Mononuclear cell (primary cell): Measurements from ENCODE around the gene VGLL2. TPM values are rescaled to one million over a fixed set of nuclear protein-coding genes. Genes with fewer than 3 reads are reported as not detected.
"Not testable (repeated sequence)": the region's sequence is repeated elsewhere in the genome, so short reads cannot be mapped to it uniquely, and the experiment has no call there.

Experiments used
- H3K27me3 ChIP-seq: 2 replicates; pipeline ENCODE4 v1.6.0; 2011; ENCODE audit warnings: low read length, control low read depth; ENCODE audit not compliant: insufficient read depth
- H3K4me1 ChIP-seq: 2 replicates; pipeline ENCODE4 v1.5.1; 2011; ENCODE audit warnings: mild to moderate bottlenecking, low read length, control low read depth; ENCODE audit not compliant: insufficient read depth
- H3K4me3 ChIP-seq: 2 replicates; pipeline ENCODE4 v1.5.1; 2011; ENCODE audit warnings: mild to moderate bottlenecking, low read length, moderate library complexity
- H3K9me3 ChIP-seq: 2 replicates; pipeline ENCODE4 v1.5.1; 2011; ENCODE audit warnings: low read depth, mild to moderate bottlenecking, control low read depth, low read length
- total RNA-seq: library from RNA; depleted of rRNA; stranded (reverse); fragments of >200 nt; gene quantifications from one replicate; pipeline ENCODE4 v1.2.3, GENCODE V29; 2012

VGLL2 gene
- 0.10 TPM for total RNA-seq

GRCh38 chr6:117265410-117266256 is at the start of gene VGLL2:
Gene VGLL2 (plus strand): TSS chr6:117265558. CDS start chr6:117265764, 206 bp downstream.
- Histone ChIP-seq H3K9me3 (no peaks in the 10 kb centered on the region), H3K27me3 (peaks cover 90% of the 10 kb centered on the region), H3K4me1 (no peaks in the 10 kb centered on the region), H3K4me3 (no peak within 1 kb of the TSS)

- H3K4me3 ChIP-seq = no peak overlapping the region
- no peaks in the 10 kb centered on the region for H3K27me3 ChIP-seq
- H3K9me3 ChIP-seq = no peaks in the 10 kb centered on the region
- no peaks in the 10 kb centered on the region for H3K4me1 ChIP-seq
Observed at GRCh38 chr6:117222861-117223260, 42.5 kb upstream of the VGLL2 start.

- Histone ChIP-seq H3K4me3 (no peak overlapping the region), H3K4me1 (no peaks in the 10 kb centered on the region), H3K9me3 (no peaks in the 10 kb centered on the region), H3K27me3 (no peaks in the 10 kb centered on the region)
Observed at GRCh38 chr6:117226778-117227177, 38.6 kb upstream of the VGLL2 start.

- Histone ChIP-seq H3K9me3 (no peaks in the 10 kb centered on the region), H3K4me1 (no peaks in the 10 kb centered on the region), H3K4me3 (no peak overlapping the region), H3K27me3 (no peaks in the 10 kb centered on the region)
Observed at GRCh38 chr6:117227245-117227962, 38.0 kb upstream of the VGLL2 start.

- no peaks in the 10 kb centered on the region for H3K27me3 ChIP-seq
- H3K4me1 ChIP-seq = no peaks in the 10 kb centered on the region
Observed at GRCh38 chr6:117228202-117228601, 37.2 kb upstream of the VGLL2 start.

GRCh38 chr6:117229870-117230269 is 35.5 kb upstream of the VGLL2 start:
- no peaks in the 10 kb centered on the region for H3K9me3 ChIP-seq
- no peaks in the 10 kb centered on the region for H3K27me3 ChIP-seq
- no peak overlapping the region for H3K4me3 ChIP-seq
- H3K4me1 ChIP-seq = no peaks in the 10 kb centered on the region

More at GRCh38 chr6:117228202-117228601, 37.2 kb upstream of the VGLL2 start:
- H3K9me3 ChIP-seq = no peaks in the 10 kb centered on the region
- no peak overlapping the region for H3K4me3 ChIP-seq

GRCh38 chr6:117231466-117231865 is 33.9 kb upstream of the VGLL2 start:
- no peaks in the 10 kb centered on the region for H3K4me1 ChIP-seq
- no peak overlapping the region for H3K4me3 ChIP-seq
- no peaks in the 10 kb centered on the region for H3K27me3 ChIP-seq
- no peaks in the 10 kb centered on the region for H3K9me3 ChIP-seq

GRCh38 chr6:117232196-117232595 is 33.2 kb upstream of the VGLL2 start:
- Histone ChIP-seq H3K4me1 (no peaks in the 10 kb centered on the region), H3K9me3 (no peaks in the 10 kb centered on the region), H3K27me3 (no peaks in the 10 kb centered on the region), H3K4me3 (no peak overlapping the region)

- H3K4me3 ChIP-seq = no peak overlapping the region
- H3K27me3 ChIP-seq = no peaks in the 10 kb centered on the region
- no peaks in the 10 kb centered on the region for H3K4me1 ChIP-seq
- no peaks in the 10 kb centered on the region for H3K9me3 ChIP-seq
Observed at GRCh38 chr6:117233145-117233544, 32.2 kb upstream of the VGLL2 start.

GRCh38 chr6:117237561-117237960 is 27.8 kb upstream of the VGLL2 start:
- H3K4me3 ChIP-seq = no peak overlapping the region
- no peaks in the 10 kb centered on the region for H3K9me3 ChIP-seq
- no peaks in the 10 kb centered on the region for H3K27me3 ChIP-seq
- no peaks in the 10 kb centered on the region for H3K4me1 ChIP-seq

GRCh38 chr6:117244571-117244970 is 20.8 kb upstream of the VGLL2 start:
- not testable (repeated sequence) for H3K4me3 ChIP-seq, H3K4me1 ChIP-seq, H3K27me3 ChIP-seq, H3K9me3 ChIP-seq

- H3K27me3 ChIP-seq, H3K4me3 ChIP-seq, H3K9me3 ChIP-seq, H3K4me1 ChIP-seq: not testable (repeated sequence)
Observed at GRCh38 chr6:117244979-117245378, 20.4 kb upstream of the VGLL2 start.

GRCh38 chr6:117253785-117254184 is 11.6 kb upstream of the VGLL2 start:
- Histone ChIP-seq H3K4me3 (no peak overlapping the region), H3K9me3 (no peaks in the 10 kb centered on the region), H3K4me1 (no peaks in the 10 kb centered on the region), H3K27me3 (no peaks in the 10 kb centered on the region)

GRCh38 chr6:117262799-117263198 is 2.6 kb upstream of the VGLL2 start:
- H3K27me3 ChIP-seq = peaks cover 65% of the 10 kb centered on the region
- no peaks in the 10 kb centered on the region for H3K4me1 ChIP-seq
- H3K4me3 ChIP-seq = no peak overlapping the region
- H3K9me3 ChIP-seq = no peaks in the 10 kb centered on the region

- Histone ChIP-seq H3K4me1 (no peaks in the 10 kb centered on the region), H3K4me3 (no peak overlapping the region), H3K27me3 (peaks cover 72% of the 10 kb centered on the region), H3K9me3 (no peaks in the 10 kb centered on the region)
Observed at GRCh38 chr6:117263353-117263927, 1.9 kb upstream of the VGLL2 start.
